ENCODE results near the gene ZHX3. TPM values are rescaled to one million over a fixed set of nuclear protein-coding genes. Genes with fewer than 3 reads are reported as not detected.

The ZHX3 gene
- total and polyA plus RNA-seq, 2 donors = 4.1 to 4.2 TPM

DNA sequence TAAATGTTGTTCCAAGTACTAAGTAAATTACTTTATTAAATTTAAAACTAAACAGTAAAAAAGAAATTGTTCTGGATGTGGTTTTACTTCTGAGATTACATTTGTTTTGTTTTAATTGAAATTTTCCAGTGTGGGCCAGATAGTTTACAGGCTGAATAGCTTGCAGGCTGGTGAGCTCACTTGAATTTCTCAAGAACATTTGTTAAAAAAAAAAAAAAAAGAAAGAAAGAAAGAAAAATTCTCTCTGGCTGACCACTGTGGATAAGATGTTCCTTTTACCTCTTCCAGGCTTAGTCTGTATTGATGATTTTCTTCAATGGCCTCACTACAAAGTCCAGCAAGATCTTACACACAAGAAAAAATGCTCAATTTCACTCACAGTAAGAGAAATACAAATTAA, 94.8 kb downstream of the ZHX3 start:
- Histone ChIP-seq H3K36me3 (ENCODE audit: control insufficient read depth in 2 of 2, insufficient read depth in 2 of 2, low read length in 1 of 2) (no peaks in the 10 kb centered on the region), H3K4me3 (ENCODE audit: low read length in 2 of 2) (no peak overlapping the region), H3K27me3 (ENCODE audit: control insufficient read depth in 2 of 2, insufficient read depth in 1 of 2, low read length in 1 of 2) (no peaks in the 10 kb centered on the region), H3K27ac (ENCODE audit: low read depth in 1 of 2, low read length in 1 of 2) (no peak overlapping the region), H3K9me3 (ENCODE audit: control insufficient read depth in 2 of 2, insufficient read depth in 1 of 2, low read length in 1 of 2) (no peaks in the 10 kb centered on the region), H3K4me1 (ENCODE audit: control insufficient read depth in 2 of 2, insufficient read depth in 2 of 2, low read length in 2 of 2) (no peaks in the 10 kb centered on the region)
- DNase-seq (ENCODE audit: low read depth in 6 of 9, low spot score in 9 of 9) = no peak

- Histone ChIP-seq H3K9me3 (ENCODE audit: control insufficient read depth in 2 of 2, insufficient read depth in 1 of 2, low read length in 1 of 2) (no peaks in the 10 kb centered on the region), H3K27me3 (ENCODE audit: control insufficient read depth in 2 of 2, insufficient read depth in 1 of 2, low read length in 1 of 2) (no peaks in the 10 kb centered on the region), H3K4me3 (ENCODE audit: low read length in 2 of 2) (no peak overlapping the region), H3K27ac (ENCODE audit: low read depth in 1 of 2, low read length in 1 of 2) (no peak overlapping the region), H3K4me1 (ENCODE audit: control insufficient read depth in 2 of 2, insufficient read depth in 2 of 2, low read length in 2 of 2) (no peaks in the 10 kb centered on the region), H3K36me3 (ENCODE audit: control insufficient read depth in 2 of 2, insufficient read depth in 2 of 2, low read length in 1 of 2) (no peaks in the 10 kb centered on the region)
- WGBS = 96% methylated on average over 1 of the region's 1 CpG
- no peak for DNase-seq (ENCODE audit: low read depth in 6 of 9, low spot score in 9 of 9)
Measured at GRCh38 chr20:41222296-41222695, 95.2 kb downstream of the ZHX3 start.

GRCh38 chr20:41221614-41222218, 95.8 kb downstream of the ZHX3 start:
- Histone ChIP-seq H3K4me1 (ENCODE audit: control insufficient read depth in 2 of 2, insufficient read depth in 2 of 2, low read length in 2 of 2) (no peaks in the 10 kb centered on the region), H3K27ac (ENCODE audit: low read depth in 1 of 2, low read length in 1 of 2) (no peak overlapping the region), H3K27me3 (ENCODE audit: control insufficient read depth in 2 of 2, insufficient read depth in 1 of 2, low read length in 1 of 2) (no peaks in the 10 kb centered on the region), H3K36me3 (ENCODE audit: control insufficient read depth in 2 of 2, insufficient read depth in 2 of 2, low read length in 1 of 2) (no peaks in the 10 kb centered on the region), H3K4me3 (ENCODE audit: low read length in 2 of 2) (no peak overlapping the region), H3K9me3 (ENCODE audit: control insufficient read depth in 2 of 2, insufficient read depth in 1 of 2, low read length in 1 of 2) (no peaks in the 10 kb centered on the region)
- 97% methylated on average over 5 of the region's 5 CpGs for WGBS
- no peak for DNase-seq (ENCODE audit: low read depth in 6 of 9, low spot score in 9 of 9)

DNA sequence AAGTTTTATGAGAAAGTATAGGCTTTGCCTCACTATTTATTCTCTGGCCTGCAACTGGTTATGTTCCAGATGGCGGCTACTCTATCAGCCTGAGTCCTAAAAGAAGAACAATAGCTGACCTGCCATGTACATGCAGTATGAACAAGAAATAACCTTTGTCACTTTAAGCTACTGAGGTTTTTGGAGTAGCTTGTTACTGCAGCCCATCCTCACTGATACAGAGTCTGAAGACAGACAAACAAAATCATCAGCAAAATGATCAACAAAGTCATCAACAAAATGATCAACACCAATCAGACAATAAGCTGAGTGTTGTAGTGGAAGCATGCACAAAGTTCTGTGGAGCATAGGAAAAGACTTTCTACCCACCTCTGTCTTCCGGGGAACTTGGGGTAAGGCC, 97.7 kb downstream of the ZHX3 start:
- WGBS = 100% methylated on average over 2 of the region's 2 CpGs
- H3K27me3 ChIP-seq (ENCODE audit: control insufficient read depth in 2 of 2, insufficient read depth in 1 of 2, low read length in 1 of 2) = no peaks in the 10 kb centered on the region
- no peaks in the 10 kb centered on the region for H3K4me1 ChIP-seq (ENCODE audit: control insufficient read depth in 2 of 2, insufficient read depth in 2 of 2, low read length in 2 of 2)

DNA sequence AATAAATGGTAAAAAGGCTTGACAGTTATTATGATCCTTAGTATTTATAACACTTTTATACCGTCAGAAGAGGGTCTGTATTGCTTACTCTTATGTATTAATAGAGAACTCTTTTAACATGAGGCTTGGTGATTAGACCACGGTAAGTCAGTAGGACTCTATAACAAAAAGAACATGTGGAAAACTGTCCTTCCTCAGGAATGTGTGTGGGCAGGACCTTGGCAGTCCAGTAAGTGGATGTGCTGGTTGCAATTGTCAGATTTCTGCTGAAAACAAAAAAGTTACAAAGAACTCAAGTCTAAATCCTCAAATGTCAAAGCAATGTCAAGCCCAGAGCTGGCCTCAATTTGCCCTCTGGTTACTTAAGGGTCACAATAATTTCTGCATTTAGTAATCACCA, 99.1 kb downstream of the ZHX3 start:
- no peak overlapping the region for H3K27ac ChIP-seq (ENCODE audit: low read depth in 1 of 2, low read length in 1 of 2)
- 94% methylated on average over 2 of the region's 2 CpGs for WGBS
- H3K9me3 ChIP-seq (ENCODE audit: control insufficient read depth in 2 of 2, insufficient read depth in 1 of 2, low read length in 1 of 2) = no peaks in the 10 kb centered on the region
- H3K4me3 ChIP-seq (ENCODE audit: low read length in 2 of 2) = no peak overlapping the region
- H3K4me1 ChIP-seq (ENCODE audit: control insufficient read depth in 2 of 2, insufficient read depth in 2 of 2, low read length in 2 of 2) = no peaks in the 10 kb centered on the region
- no peaks in the 10 kb centered on the region for H3K27me3 ChIP-seq (ENCODE audit: control insufficient read depth in 2 of 2, insufficient read depth in 1 of 2, low read length in 1 of 2)
- H3K36me3 ChIP-seq (ENCODE audit: control insufficient read depth in 2 of 2, insufficient read depth in 2 of 2, low read length in 1 of 2) = no peaks in the 10 kb centered on the region
- DNase-seq (ENCODE audit: low read depth in 6 of 9, low spot score in 9 of 9) = no peak

More for the DNA sequence above, 97.7 kb downstream of the ZHX3 start:
- no peaks in the 10 kb centered on the region for H3K9me3 ChIP-seq (ENCODE audit: control insufficient read depth in 2 of 2, insufficient read depth in 1 of 2, low read length in 1 of 2)
- no peaks in the 10 kb centered on the region for H3K36me3 ChIP-seq (ENCODE audit: control insufficient read depth in 2 of 2, insufficient read depth in 2 of 2, low read length in 1 of 2)
- H3K4me3 ChIP-seq (ENCODE audit: low read length in 2 of 2) = no peak overlapping the region
- DNase-seq (ENCODE audit: low read depth in 6 of 9, low spot score in 9 of 9) = no peak
- H3K27ac ChIP-seq (ENCODE audit: low read depth in 1 of 2, low read length in 1 of 2) = no peak overlapping the region

GRCh38 chr20:41217422-41217821, 100.1 kb downstream of the ZHX3 start:
- WGBS = 98% methylated on average over 5 of the region's 5 CpGs

GRCh38 chr20:41214666-41215065, 102.9 kb downstream of the ZHX3 start:
- Histone ChIP-seq H3K9me3 (ENCODE audit: control insufficient read depth in 2 of 2, insufficient read depth in 1 of 2, low read length in 1 of 2) (no peaks in the 10 kb centered on the region), H3K27me3 (ENCODE audit: control insufficient read depth in 2 of 2, insufficient read depth in 1 of 2, low read length in 1 of 2) (no peaks in the 10 kb centered on the region), H3K4me1 (ENCODE audit: control insufficient read depth in 2 of 2, insufficient read depth in 2 of 2, low read length in 2 of 2) (no peaks in the 10 kb centered on the region), H3K27ac (ENCODE audit: low read depth in 1 of 2, low read length in 1 of 2) (no peak overlapping the region), H3K36me3 (ENCODE audit: control insufficient read depth in 2 of 2, insufficient read depth in 2 of 2, low read length in 1 of 2) (no peaks in the 10 kb centered on the region), H3K4me3 (ENCODE audit: low read length in 2 of 2) (no peak overlapping the region)
- no peak for DNase-seq (ENCODE audit: low read depth in 6 of 9, low spot score in 9 of 9)
- WGBS = 98% methylated on average over 3 of the region's 3 CpGs

More at GRCh38 chr20:41217422-41217821, 100.1 kb downstream of the ZHX3 start:
- DNase-seq (ENCODE audit: low read depth in 6 of 9, low spot score in 9 of 9) = no peak
- no peak overlapping the region for H3K4me3 ChIP-seq (ENCODE audit: low read length in 2 of 2)
- no peak overlapping the region for H3K27ac ChIP-seq (ENCODE audit: low read depth in 1 of 2, low read length in 1 of 2)
- no peaks in the 10 kb centered on the region for H3K4me1 ChIP-seq (ENCODE audit: control insufficient read depth in 2 of 2, insufficient read depth in 2 of 2, low read length in 2 of 2)
- H3K36me3 ChIP-seq (ENCODE audit: control insufficient read depth in 2 of 2, insufficient read depth in 2 of 2, low read length in 1 of 2) = no peaks in the 10 kb centered on the region
- no peaks in the 10 kb centered on the region for H3K27me3 ChIP-seq (ENCODE audit: control insufficient read depth in 2 of 2, insufficient read depth in 1 of 2, low read length in 1 of 2)
- H3K9me3 ChIP-seq (ENCODE audit: control insufficient read depth in 2 of 2, insufficient read depth in 1 of 2, low read length in 1 of 2) = no peaks in the 10 kb centered on the region

DNA sequence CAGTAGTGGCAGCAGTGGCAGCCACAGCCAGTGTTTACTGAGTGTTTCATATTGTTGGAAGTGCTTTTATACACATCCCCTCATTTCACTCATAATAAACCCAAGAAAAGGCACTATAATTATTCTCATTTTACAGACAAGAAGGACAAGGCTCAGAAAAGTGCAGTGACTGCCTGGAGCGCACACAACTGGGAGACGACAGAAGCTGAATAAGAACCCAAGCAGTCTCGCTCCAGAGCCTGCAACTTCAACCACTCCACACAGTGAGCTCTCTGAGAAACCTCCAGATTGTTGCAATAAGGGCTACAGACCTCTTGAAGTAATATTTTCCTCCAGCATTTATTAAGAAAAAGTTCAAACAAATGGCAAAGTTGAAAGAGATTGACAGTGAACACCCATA, 103.3 kb downstream of the ZHX3 start:
- H3K9me3 ChIP-seq (ENCODE audit: control insufficient read depth in 2 of 2, insufficient read depth in 1 of 2, low read length in 1 of 2) = no peaks in the 10 kb centered on the region
- H3K27me3 ChIP-seq (ENCODE audit: control insufficient read depth in 2 of 2, insufficient read depth in 1 of 2, low read length in 1 of 2) = no peaks in the 10 kb centered on the region
- H3K36me3 ChIP-seq (ENCODE audit: control insufficient read depth in 2 of 2, insufficient read depth in 2 of 2, low read length in 1 of 2) = no peaks in the 10 kb centered on the region
- DNase-seq (ENCODE audit: low read depth in 6 of 9, low spot score in 9 of 9) = no peak
- H3K4me1 ChIP-seq (ENCODE audit: control insufficient read depth in 2 of 2, insufficient read depth in 2 of 2, low read length in 2 of 2) = no peaks in the 10 kb centered on the region
- no peak overlapping the region for H3K27ac ChIP-seq (ENCODE audit: low read depth in 1 of 2, low read length in 1 of 2)
- 98% methylated on average over 3 of the region's 3 CpGs for WGBS
- no peak overlapping the region for H3K4me3 ChIP-seq (ENCODE audit: low read length in 2 of 2)

- Histone ChIP-seq H3K27ac (ENCODE audit: low read depth in 1 of 2, low read length in 1 of 2) (no peak overlapping the region), H3K36me3 (ENCODE audit: control insufficient read depth in 2 of 2, insufficient read depth in 2 of 2, low read length in 1 of 2) (no peaks in the 10 kb centered on the region), H3K4me3 (ENCODE audit: low read length in 2 of 2) (no peak overlapping the region), H3K4me1 (ENCODE audit: control insufficient read depth in 2 of 2, insufficient read depth in 2 of 2, low read length in 2 of 2) (no peaks in the 10 kb centered on the region), H3K27me3 (ENCODE audit: control insufficient read depth in 2 of 2, insufficient read depth in 1 of 2, low read length in 1 of 2) (no peaks in the 10 kb centered on the region), H3K9me3 (ENCODE audit: control insufficient read depth in 2 of 2, insufficient read depth in 1 of 2, low read length in 1 of 2) (no peaks in the 10 kb centered on the region)
- DNase-seq (ENCODE audit: low read depth in 6 of 9, low spot score in 9 of 9) = no peak
- WGBS = 97% methylated on average over 1 of the region's 1 CpG
Measured at GRCh38 chr20:41213150-41213820, 104.2 kb downstream of the ZHX3 start.

Data from thymus (tissue), 11 donors.